HepG2 (cell line): ENCODE results near the gene CAMSAP2. TPM values are rescaled to one million over a fixed set of nuclear protein-coding genes. Genes with fewer than 3 reads are reported as not detected.

Source experiments
- ATAC-seq: fragments of 200-7000 bp; cut with Tn5 transposase; 3 replicates; pipeline ENCODE4 v1.9.1; 2020; ENCODE audit warnings: mild to moderate bottlenecking, moderate library complexity
- BruUV-seq: library from RNA; stranded (reverse); fragments of 400-500 nt; replicated peaks from 2 replicates; lab custom pipeline; 2021; lab: Mats Ljungman, UMichigan
- CTCF ChIA-PET: fragments of 300-600 bp; formaldehyde crosslinking; extraction: SDS; loops from one replicate; lab custom pipeline; 2021; ENCODE audit warnings: low total read pairs, inconsistent platforms, low intra/inter-chr PET ratio; lab: Yijun Ruan, JAX
- POLR2A ChIA-PET: fragments of 350-600 bp; sonication (Branson Sonifier 250); formaldehyde crosslinking; loops from one replicate; lab custom pipeline; 2020; ENCODE audit warnings: antibody characterized with exemption, inconsistent platforms; lab: Yijun Ruan, JAX
- DNase-seq: peaks from one replicate; pipeline ENCODE4 v3.0.0-alpha.2; 2015; ENCODE audit warnings: low spot score
- FAIRE-seq: peaks from 3 replicates; lab custom pipeline; 2011; peaks lifted over from hg19 to GRCh38; lab: Jason Lieb, UNC
- H2AFZ ChIP-seq: one replicate; pipeline ENCODE4 v1.6.1; 2011; ENCODE audit warnings: low read length, inconsistent platforms
- H3K27ac ChIP-seq: fragments of 300-600 bp; 3 replicates; pipeline ENCODE4 v1.8.0; 2011; ENCODE audit warnings: mixed run types, mild to moderate bottlenecking, mixed read lengths, low read length, inconsistent platforms; ENCODE audit not compliant: insufficient read depth; ENCODE audit errors: extremely low read length
- H3K27me3 ChIP-seq, 2 experiments: fragments of 200-600 bp in 1 of 2; 2 replicates in 1 of 2; 3 replicates in 1 of 2; pipeline versions ENCODE4 v1.6.0 to v1.8.0; 2011; ENCODE audit warnings: low read length in 2 of 2, mild to moderate bottlenecking in 2 of 2, moderate library complexity in 2 of 2, inconsistent platforms in 1 of 2; ENCODE audit not compliant: insufficient read depth in 2 of 2, control insufficient read depth in 1 of 2
- H3K36me3 ChIP-seq, 2 experiments: fragments of 200-600 bp in 1 of 2; replicated peaks in 1 of 2; 2 replicates in 1 of 2; 3 replicates in 1 of 2; pipeline versions ENCODE4 v1.5.1 to v1.8.0; 2011; ENCODE audit warnings: low read length in 2 of 2, inconsistent platforms in 1 of 2; ENCODE audit not compliant: insufficient read depth in 2 of 2, control insufficient read depth in 1 of 2
- H3K4me1 ChIP-seq: 2 replicates; pipeline ENCODE4 v1.5.1; 2012; ENCODE audit warnings: low read length, inconsistent platforms; ENCODE audit not compliant: insufficient read depth
- H3K4me2 ChIP-seq: 2 replicates; pipeline ENCODE4 v1.6.0; 2011; ENCODE audit warnings: low read depth, low read length, inconsistent platforms
- H3K4me3 ChIP-seq, 3 experiments: fragments of 200-600 bp in 1 of 3; sonication (generic), shearing (Covaris generic) in 1 of 3; replicated peaks in 1 of 3; 2 replicates each; pipeline ENCODE4 v1.5.1; 2011 to 2016; ENCODE audit warnings: low read length in 3 of 3, inconsistent platforms in 2 of 3, low read depth in 2 of 3, mild to moderate bottlenecking in 2 of 3, control low read depth in 1 of 3, mixed read lengths in 1 of 3; ENCODE audit not compliant: insufficient read depth in 1 of 3
- H3K79me2 ChIP-seq: one replicate; pipeline ENCODE4 v1.6.1; 2011; ENCODE audit warnings: low read length, inconsistent platforms; ENCODE audit not compliant: insufficient read depth
- H3K9ac ChIP-seq: 2 replicates; pipeline ENCODE4 v1.6.0; 2011; ENCODE audit warnings: mild to moderate bottlenecking, low read depth, low read length, inconsistent platforms; ENCODE audit not compliant: insufficient read depth
- H3K9me3 ChIP-seq: 2 replicates; pipeline ENCODE4 v1.5.1; 2012; ENCODE audit warnings: mild to moderate bottlenecking, low read length
- H4K20me1 ChIP-seq: 2 replicates; pipeline ENCODE4 v1.6.0; 2011; ENCODE audit warnings: inconsistent platforms, mild to moderate bottlenecking, low read length, moderate library complexity; ENCODE audit not compliant: insufficient read depth
- ARID2 ChIP-seq: sonication (generic); formaldehyde crosslinking; IDR thresholded peaks from 2 replicates; pipeline ENCODE4 v1.8.1; 2022; ENCODE audit warnings: mild to moderate bottlenecking, missing genetic modification reagents, borderline replicate concordance
- ELF3 ChIP-seq: IDR thresholded peaks from 2 replicates; pipeline ENCODE4 v1.6.1; 2016; ENCODE audit warnings: missing genetic modification reagents, missing compliant biosample characterization
- GLI4 ChIP-seq: sonication (generic); formaldehyde crosslinking; IDR thresholded peaks from 2 replicates; pipeline ENCODE4 v1.5.1; 2020; ENCODE audit warnings: missing genetic modification reagents, mild to moderate bottlenecking, moderate library complexity, borderline replicate concordance
- HOXA5 ChIP-seq: sonication (generic); formaldehyde crosslinking; IDR thresholded peaks from 2 replicates; pipeline ENCODE4 v1.4.0; 2020; ENCODE audit warnings: missing genetic modification reagents
- MTA3 ChIP-seq: sonication (generic); formaldehyde crosslinking; IDR thresholded peaks from 2 replicates; pipeline ENCODE4 v1.4.0; 2020; ENCODE audit warnings: missing genetic modification reagents
- MXI1 ChIP-seq: IDR thresholded peaks from 3 replicates; pipeline ENCODE4 v1.6.1; 2012; ENCODE audit warnings: low read depth, low read length, inconsistent platforms, borderline replicate concordance
- NPAS2 ChIP-seq: sonication (generic); formaldehyde crosslinking; IDR thresholded peaks from 2 replicates; pipeline ENCODE4 v1.8.0; 2022; ENCODE audit warnings: mild to moderate bottlenecking, missing genetic modification reagents, borderline replicate concordance
- POLR2G ChIP-seq: fragments of 200-400 bp; formaldehyde crosslinking; IDR thresholded peaks from 2 replicates; pipeline ENCODE4 v1.6.1; 2018; ENCODE audit warnings: mild to moderate bottlenecking, low read depth, low read length, moderate library complexity
- ZKSCAN1 ChIP-seq: fragments of 150-350 bp; IDR thresholded peaks from 2 replicates; pipeline ENCODE4 v1.6.1; 2014; ENCODE audit warnings: low read length
- ZKSCAN5 ChIP-seq: sonication (generic); formaldehyde crosslinking; IDR thresholded peaks from 2 replicates; pipeline ENCODE4 v1.5.1; 2020; ENCODE audit warnings: mild to moderate bottlenecking, missing genetic modification reagents
- ZNF33B ChIP-seq: sonication (generic); formaldehyde crosslinking; IDR thresholded peaks from 2 replicates; pipeline ENCODE4 v1.5.1; 2020; ENCODE audit warnings: mild to moderate bottlenecking, missing genetic modification reagents
- ZNF562 ChIP-seq: sonication (generic); formaldehyde crosslinking; IDR thresholded peaks from 2 replicates; pipeline ENCODE4 v1.8.0; 2022; ENCODE audit warnings: missing genetic modification reagents, borderline replicate concordance
- ZNF644 ChIP-seq: IDR thresholded peaks from 2 replicates; pipeline ENCODE4 v1.6.1; 2016; ENCODE audit warnings: low read depth
- ZNF775 ChIP-seq: sonication (generic); formaldehyde crosslinking; IDR thresholded peaks from 2 replicates; pipeline ENCODE4 v1.4.0; 2020; ENCODE audit warnings: missing genetic modification reagents, mild to moderate bottlenecking, moderate library complexity, borderline replicate concordance
- ZSCAN12 ChIP-seq: sonication (generic); formaldehyde crosslinking; IDR thresholded peaks from 2 replicates; pipeline ENCODE4 v1.9.0; 2021; ENCODE audit warnings: mild to moderate bottlenecking, missing genetic modification reagents
- WGBS: methylation state at CpG from one replicate; pipeline ENCODE4 v1.1.6; 2017; ENCODE audit warnings: low lambda C conversion rate; 5-methylcytosine and 5-hydroxymethylcytosine counted together
- in situ Hi-C: cut with HindIII; loops from 2 replicates; pipeline ENCODE4 v1.10.0; 2017; ENCODE audit warnings: low pct_unique_long_range_greater_than_20kb; ENCODE audit not compliant: extremely low pct_ligation_motif_present
- intact Hi-C: fragments of 100-400 bp; cut with micrococcal nuclease; formaldehyde crosslinking; loops from one replicate; pipeline ENCODE4 v1.10.0; 2022; ENCODE audit not compliant: unreplicated experiment
- polyA plus RNA-seq, 8 experiments: library from polyadenylated mRNA; depleted of rRNA in 3 of 8; stranded (reverse) in 7 of 8; unstranded in 1 of 8; fragments of >200 nt; fragmentation: Illumina TruSeq in 4 of 8; extraction: Trizol in 4 of 8; gene quantifications; 2 replicates each; pipeline versions ENCODE4 v1.2.1 to v1.2.3, GENCODE V29; 2011 to 2016; ENCODE audit warnings: low read depth in 4 of 8, missing spikeins in 1 of 8, mixed read lengths in 1 of 8; ENCODE audit not compliant: insufficient read depth in 1 of 8
- total RNA-seq, 5 experiments: library from RNA; depleted of rRNA; stranded (reverse); fragments of >200 nt; fragmentation: Illumina TruSeq; extraction: Trizol; gene quantifications; 2 replicates each; pipeline ENCODE4 v1.2.3, GENCODE V29; 2016; ENCODE audit warnings: low read depth in 1 of 5
- TF ChIP-seq, protein P1 (sequence below): sonication (generic); formaldehyde crosslinking; IDR thresholded peaks from 2 replicates; pipeline ENCODE4 v1.5.1; 2020; ENCODE audit warnings: mild to moderate bottlenecking, missing genetic modification reagents, borderline replicate concordance
- TF ChIP-seq, protein P2 (sequence below): IDR thresholded peaks from 2 replicates; pipeline ENCODE4 v1.6.1; 2012; ENCODE audit warnings: low read depth, low read length, improper control_type of control experiment

The CAMSAP2 gene
- total and polyA plus RNA-seq, 2 of the 13 experiments (the other 11 are each of a cell fraction or from before 2014, with no cell fraction given): 3.4 to 8.2 TPM

GRCh38 chr1:200877010-200877409 lies 138.3 kb downstream of the CAMSAP2 start:
- intact Hi-C loops: no loop called here
- FAIRE-seq: no peak
- Histone ChIP-seq H2AFZ (no peak overlapping the region), H3K79me2 (no peaks in the 10 kb centered on the region), H3K27ac (no peak overlapping the region), H3K4me3 (no peak overlapping the region), H3K9me3 (no peaks in the 10 kb centered on the region), H3K36me3 (no peaks in the 10 kb centered on the region), H3K9ac (no peak overlapping the region), H3K4me2 (no peak overlapping the region), H3K27me3 (0 out of 5 replicates have a peak, but pooled peaks cover 0 to 4% of the 10 kb centered on the region in 2 experiments), H3K4me1 (no peaks in the 10 kb centered on the region), H4K20me1 (no peaks in the 10 kb centered on the region)
- ChIA-PET POLR2A (no interaction called here), CTCF (no interaction called here)
- no TSS peak for BruUV-seq
- no peak for DNase-seq
- no peak for TF ChIP-seq MXI1
- TF ChIP-seq NPAS2 (CRISPR knock-in tag): no peak
- TF ChIP-seq HOXA5: no peak
- TF ChIP-seq ZNF33B (CRISPR knock-in tag): no peak
- TF ChIP-seq ELF3 (CRISPR knock-in tag): no peak
- no peak for TF ChIP-seq ZNF644 (CRISPR knock-in tag)
- TF ChIP-seq ZKSCAN5 (CRISPR knock-in tag): no peak
- in situ Hi-C loops: no loop called here
- ATAC-seq: no peak
- 47% methylated on average over 3 of the region's 3 CpGs for WGBS

DNA sequence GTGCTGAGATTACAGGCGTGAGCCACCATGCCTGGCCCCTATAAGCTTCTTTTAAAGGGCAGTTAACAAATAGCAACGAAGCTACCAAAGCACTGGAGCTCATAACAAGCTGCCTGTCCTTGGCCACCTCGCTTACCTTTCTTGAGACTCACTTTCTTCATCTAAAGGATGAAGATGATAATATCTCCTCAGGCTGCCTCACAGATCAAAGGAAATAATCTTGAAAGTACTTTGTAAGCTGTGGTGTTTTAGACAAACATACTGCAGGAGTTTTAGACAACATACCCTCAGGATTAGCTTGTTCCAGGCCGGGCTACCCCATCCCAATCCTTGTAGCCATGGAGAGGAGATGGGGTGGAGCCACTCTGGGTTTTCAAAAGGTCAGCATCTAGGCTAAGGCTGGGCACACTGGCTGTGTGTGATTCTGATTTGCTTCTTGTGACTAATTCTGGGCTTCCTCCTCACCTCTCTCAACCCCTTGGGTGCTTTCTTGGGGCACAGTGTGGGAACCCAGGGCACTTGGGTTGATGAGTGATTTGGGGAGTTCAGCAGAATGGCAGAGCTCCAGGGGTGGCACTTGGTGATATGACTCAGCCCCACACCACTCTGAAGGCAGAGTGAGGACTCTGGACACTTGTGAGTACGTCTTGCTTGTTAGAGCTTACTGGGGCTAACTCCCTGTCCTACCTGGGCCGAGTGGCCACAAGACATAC lies 139.3 kb downstream of the CAMSAP2 start:
- FAIRE-seq: no peak
- Histone ChIP-seq H3K79me2 (no peaks in the 10 kb centered on the region), H4K20me1 (no peaks in the 10 kb centered on the region), H3K27ac (no peak overlapping the region), H3K9me3 (no peaks in the 10 kb centered on the region), H3K36me3 (no peaks in the 10 kb centered on the region), H3K4me3 (no peak overlapping the region), H3K9ac (no peak overlapping the region), H2AFZ (no peak overlapping the region), H3K4me2 (no peak overlapping the region), H3K4me1 (no peaks in the 10 kb centered on the region), H3K27me3 (0 out of 5 replicates have a peak, but pooled peaks cover 0 to 4% of the 10 kb centered on the region in 2 experiments)
- CTCF ChIA-PET: no interaction called here
- ATAC-seq: no peak
- intact Hi-C loops (no loop called here), in situ Hi-C loops (no loop called here)
- POLR2A ChIA-PET: no interaction called here
- 57% methylated on average over 4 of the region's 6 CpGs for WGBS
- BruUV-seq: no TSS peak
- DNase-seq: no peak
- TF ChIP-seq POLR2G: no peak
- TF ChIP-seq, protein P1, sequence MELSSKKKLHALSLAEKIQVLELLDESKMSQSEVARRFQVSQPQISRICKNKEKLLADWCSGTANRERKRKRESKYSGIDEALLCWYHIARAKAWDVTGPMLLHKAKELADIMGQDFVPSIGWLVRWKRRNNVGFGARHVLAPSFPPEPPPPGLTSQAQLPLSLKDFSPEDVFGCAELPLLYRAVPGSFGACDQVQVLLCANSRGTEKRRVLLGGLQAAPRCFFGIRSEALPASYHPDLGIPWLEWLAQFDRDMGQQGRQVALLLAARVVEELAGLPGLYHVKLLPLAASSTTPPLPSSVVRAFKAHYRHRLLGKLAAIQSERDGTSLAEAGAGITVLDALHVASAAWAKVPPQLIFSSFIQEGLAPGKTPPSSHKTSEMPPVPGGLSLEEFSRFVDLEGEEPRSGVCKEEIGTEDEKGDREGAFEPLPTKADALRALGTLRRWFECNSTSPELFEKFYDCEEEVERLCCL (CRISPR knock-in tag): no peak
- TF ChIP-seq, protein P2, sequence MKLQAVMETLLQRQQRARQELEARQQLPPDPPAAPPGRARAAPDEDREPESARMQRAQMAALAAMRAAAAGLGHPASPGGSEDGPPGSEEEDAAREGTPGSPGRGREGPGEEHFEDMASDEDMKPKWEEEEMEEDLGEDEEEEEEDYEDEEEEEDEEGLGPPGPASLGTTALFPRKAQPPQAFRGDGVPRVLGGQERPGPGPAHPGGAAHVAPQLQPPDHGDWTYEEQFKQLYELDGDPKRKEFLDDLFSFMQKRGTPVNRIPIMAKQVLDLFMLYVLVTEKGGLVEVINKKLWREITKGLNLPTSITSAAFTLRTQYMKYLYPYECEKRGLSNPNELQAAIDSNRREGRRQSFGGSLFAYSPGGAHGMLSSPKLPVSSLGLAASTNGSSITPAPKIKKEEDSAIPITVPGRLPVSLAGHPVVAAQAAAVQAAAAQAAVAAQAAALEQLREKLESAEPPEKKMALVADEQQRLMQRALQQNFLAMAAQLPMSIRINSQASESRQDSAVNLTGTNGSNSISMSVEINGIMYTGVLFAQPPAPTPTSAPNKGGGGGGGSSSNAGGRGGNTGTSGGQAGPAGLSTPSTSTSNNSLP: no peak
- TF ChIP-seq ZSCAN12: no peak
- no peak for TF ChIP-seq ZNF562
- no peak for TF ChIP-seq GLI4 (CRISPR knock-in tag)
- TF ChIP-seq ZKSCAN1: no peak
- TF ChIP-seq MTA3 (CRISPR knock-in tag): no peak
- TF ChIP-seq ARID2 (CRISPR knock-in tag): no peak
- no peak for TF ChIP-seq ZNF775 (CRISPR knock-in tag)
